GM06990 (cell line): ENCODE results near the gene BIRC6.
"Not testable (repeated sequence)": the region's sequence is repeated elsewhere in the genome, so short reads cannot be mapped to it uniquely, and the experiment has no call there.

ENCODE experiments used
- DNase-seq: peaks from one replicate; pipeline ENCODE4 v3.0.0-alpha.2; 2011; ENCODE audit not compliant: insufficient read length; ENCODE audit errors: extremely low read depth
- H3K27me3 ChIP-seq: replicated peaks from 2 replicates; pipeline ENCODE4 v1.6.0; 2011; ENCODE audit warnings: low read length; ENCODE audit not compliant: control insufficient read depth, insufficient read depth
- H3K36me3 ChIP-seq: 2 replicates; pipeline ENCODE4 v1.5.1; 2011; ENCODE audit warnings: low read length; ENCODE audit not compliant: control insufficient read depth, insufficient read depth
- H3K4me3 ChIP-seq: replicated peaks from 2 replicates; pipeline ENCODE4 v1.5.1; 2011; ENCODE audit warnings: low read depth, mild to moderate bottlenecking, control low read depth, low read length
- CTCF ChIP-seq: IDR thresholded peaks from 2 replicates; pipeline ENCODE4 v1.5.1; 2011; ENCODE audit warnings: low read length, control low read depth, mild to moderate bottlenecking, inconsistent platforms; ENCODE audit not compliant: insufficient read depth, poor library complexity, severe bottlenecking

BIRC6 gene

GRCh38 chr2:32538735-32539134, 181.9 kb downstream of the BIRC6 start:
- no peaks in the 10 kb centered on the region for H3K27me3 ChIP-seq
- no peak overlapping the region for H3K4me3 ChIP-seq
- peaks cover 2% of the 10 kb centered on the region for H3K36me3 ChIP-seq
- no peak for TF ChIP-seq CTCF
- no peak for DNase-seq

GRCh38 chr2:32552483-32552882, 195.7 kb downstream of the BIRC6 start:
- DNase-seq, H3K27me3 ChIP-seq, H3K4me3 ChIP-seq, H3K36me3 ChIP-seq: not testable (repeated sequence)

GRCh38 chr2:32553829-32554432, 197.1 kb downstream of the BIRC6 start:
- H3K36me3 ChIP-seq, result no peaks in the 10 kb centered on the region; the same call in 1 of the 2 replicates
- DNase-seq, result no peak
- H3K27me3 ChIP-seq, result no peaks in the 10 kb centered on the region
- peak; percentile 68 for TF ChIP-seq CTCF
- H3K4me3 ChIP-seq, result no peak overlapping the region

GRCh38 chr2:32558492-32558891, 201.7 kb downstream of the BIRC6 start:
- no peak for TF ChIP-seq CTCF
- Histone ChIP-seq H3K4me3 (no peak overlapping the region), H3K27me3 (no peaks in the 10 kb centered on the region), H3K36me3 (peaks cover 2% of the 10 kb centered on the region)
- no peak for DNase-seq

GRCh38 chr2:32559136-32559535, 202.3 kb downstream of the BIRC6 start:
- peaks cover 2% of the 10 kb centered on the region for H3K36me3 ChIP-seq
- no peak overlapping the region for H3K4me3 ChIP-seq
- H3K27me3 ChIP-seq, result no peaks in the 10 kb centered on the region
- no peak for DNase-seq
- no peak for TF ChIP-seq CTCF

GRCh38 chr2:32562906-32563305, 206.1 kb downstream of the BIRC6 start:
- no peak for TF ChIP-seq CTCF
- Histone ChIP-seq H3K36me3 (peaks cover 4% of the 10 kb centered on the region), H3K4me3 (no peak overlapping the region), H3K27me3 (no peaks in the 10 kb centered on the region)
- DNase-seq, result no peak
